Adrenal gland (tissue), 12 donors: Measurements from ENCODE around the gene PSMA8. TPM values are rescaled to one million over a fixed set of nuclear protein-coding genes. Genes with fewer than 3 reads are reported as not detected.
"Not testable (repeated sequence)": the region's sequence is repeated elsewhere in the genome, so short reads cannot be mapped to it uniquely, and the experiment has no call there.

Experiments used
- DNase-seq, 7 donors: peaks; one replicate each; pipeline ENCODE4 v3.0.0-alpha.2; 2019 to 2020
- H3K27ac ChIP-seq, 5 donors: fragments of 200-600 bp; sonication (generic) in 4 of 5; 1 replicate in 3 of 5; 2 replicates in 2 of 5; pipeline versions ENCODE4 v1.5.1 to v1.8.0; 2016 to 2020; ENCODE audit warnings: mild to moderate bottlenecking in 1 of 5
- H3K27me3 ChIP-seq: fragments of 200-600 bp; 2 replicates; pipeline ENCODE4 v1.8.0; 2021
- H3K36me3 ChIP-seq, 2 donors: fragments of 200-600 bp; replicated peaks in 1 of 2; 1 replicate in 1 of 2; 2 replicates in 1 of 2; pipeline versions ENCODE4 v1.5.1 to v1.8.0; 2018 to 2022
- H3K4me1 ChIP-seq, 2 donors: fragments of 200-600 bp; replicated peaks in 1 of 2; 1 replicate in 1 of 2; 2 replicates in 1 of 2; pipeline versions ENCODE4 v1.5.1 to v1.8.0; 2018 to 2021
- H3K4me3 ChIP-seq, 4 donors: fragments of 200-600 bp; sonication (generic) in 3 of 4; one replicate each; pipeline ENCODE4 v1.5.1; 2016 to 2018
- H3K9me3 ChIP-seq, 3 donors: fragments of 200-600 bp; sonication (generic) in 1 of 3; replicated peaks in 1 of 3; 1 replicate in 2 of 3; 2 replicates in 1 of 3; pipeline versions ENCODE4 v1.5.1 to v1.8.0; 2016 to 2021
- CTCF ChIP-seq, 6 experiments: fragments of 450-650 bp in 4 of 6; fragments of 200-600 bp in 2 of 6; sonication (generic) in 1 of 6; IDR thresholded peaks; 1 replicate in 5 of 6; 2 replicates in 1 of 6; pipeline versions ENCODE4 v1.5.1 to v1.8.0; 2016 to 2021; ENCODE audit warnings: antibody characterized with exemption in 6 of 6, mild to moderate bottlenecking in 2 of 6, moderate library complexity in 1 of 6
- POLR2A ChIP-seq, 2 donors: fragments of 450-650 bp; IDR thresholded peaks; one replicate each; pipeline ENCODE4 v1.6.1; 2017; ENCODE audit warnings: antibody characterized with exemption in 2 of 2, mild to moderate bottlenecking in 2 of 2, moderate library complexity in 1 of 2
- WGBS, 4 donors: extraction: QIAGEN DNeasy Blood & Tissue Kit in 2 of 4; methylation state at CpG; one replicate each; pipeline versions ENCODE4 v1.1.5 to v1.1.7; 2013 to 2017; 5-methylcytosine and 5-hydroxymethylcytosine counted together
- intact Hi-C, 2 donors: fragments of 100-400 bp; cut with DNase I; formaldehyde crosslinking; loops; one replicate each; pipeline versions ENCODE4 v1.14.1 to v1.15.0; 2022 to 2023
- polyA plus RNA-seq, 3 donors: library from polyadenylated mRNA; stranded (reverse); fragments of 200-250 nt in 2 of 3; fragments of 350-450 nt in 1 of 3; fragmentation: Illumina TruSeq in 1 of 3; extraction: RNeasy Lipid Tissue Mini Kit (QIAGEN cat#74804) in 1 of 3; gene quantifications; one replicate each; pipeline ENCODE4 v1.2.3, GENCODE V29; 2013 to 2014
- total RNA-seq, 9 donors: library from RNA; depleted of rRNA in 4 of 9; stranded (reverse); fragments of >200 nt in 4 of 9; fragments of 120-200 nt in 1 of 9; fragmentation: NEBNext Ultra II Directional in 1 of 9; extraction: Animal tissue kit (Norgen Biotek cat#: 25700) in 1 of 9; gene quantifications; one replicate each; pipeline versions ENCODE4 v1.1.0 to v1.2.4, GENCODE V29; 2013 to 2023
- donor health status: healthy with polysubstance abuse.
- donor health status: Bipolar disorder and iron deficiency.
- donor health status: DM: yes; HTN: yes; CAD: no.
- donor health status: DM: no; HTN: no; CAD: no.
- donor health status: DM: no; HTN: no; CAD: no.
- donor health status: DM: yes; HTN: yes; CAD: no.

PSMA8 gene
- total and polyA plus RNA-seq, 12 donors, result 0.07 to 0.36 (median 0.22) TPM; not detected in 7

GRCh38 chr18:26233208-26233607 is 99.5 kb downstream of the PSMA8 start:
- 80 to 85% (median 83%) methylated on average over 5 of the region's 5 CpGs for WGBS, 4 donors
- Histone ChIP-seq H3K4me3 (no peak overlapping the region), H3K36me3 (no peaks in the 10 kb centered on the region), H3K27ac (no peak overlapping the region), H3K27me3 (no peaks in the 10 kb centered on the region), H3K9me3 (no peaks in the 10 kb centered on the region), H3K4me1 (peaks cover 0 to 3% of the 10 kb centered on the region in 2 donors)
- no peak for DNase-seq
- intact Hi-C loops, result no loop called here
- TF ChIP-seq POLR2A (IDR thresholded peaks at IDR 0.05) (no peak), CTCF (IDR thresholded peaks at IDR 0.05) (no peak)

GRCh38 chr18:26237363-26237762 is 103.7 kb downstream of the PSMA8 start:
- H3K36me3 ChIP-seq, H3K4me1 ChIP-seq, H3K27ac ChIP-seq, H3K9me3 ChIP-seq, DNase-seq, H3K4me3 ChIP-seq, intact Hi-C loops, H3K27me3 ChIP-seq: not testable (repeated sequence)
- WGBS, 4 donors, result 84 to 96% (median 90%) methylated on average over 2 of the region's 2 CpGs

GRCh38 chr18:26238718-26239117 is 105.0 kb downstream of the PSMA8 start:
- H3K27ac ChIP-seq, H3K27me3 ChIP-seq, H3K9me3 ChIP-seq, H3K36me3 ChIP-seq, H3K4me1 ChIP-seq, DNase-seq, H3K4me3 ChIP-seq, intact Hi-C loops: not testable (repeated sequence)
- 91 to 97% (median 94%) methylated on average over 4 of the region's 4 CpGs for WGBS, 4 donors

GRCh38 chr18:26242392-26242791 is 108.7 kb downstream of the PSMA8 start:
- H3K4me1 ChIP-seq, DNase-seq, H3K27me3 ChIP-seq, H3K9me3 ChIP-seq, H3K27ac ChIP-seq, H3K36me3 ChIP-seq, intact Hi-C loops, H3K4me3 ChIP-seq: not testable (repeated sequence)
- WGBS, 4 donors, result 88 to 93% (median 89%) methylated on average over 3 to 4 of the region's 4 CpGs

Other genes starting within 250 kb of the PSMA8 start
- 100 to 1,000 TPM in 6 of 9 donors, 10 to 100 TPM in 3; 78.8 to 163 (median 117) TPM for gene SS18, start 43.3 kb upstream of the PSMA8 start, total RNA-seq
- 100 to 1,000 TPM in 1 of 3 donors, 10 to 100 TPM in 2; 34.3 to 110 (median 60.7) TPM for gene SS18, start 43.3 kb upstream of the PSMA8 start, polyA plus RNA-seq
- 10 to 100 TPM in 2 of 9 donors, 1 to 10 TPM in 7; 3.4 to 15.7 (median 6.4) TPM for gene TAF4B, start 92.6 kb downstream of the PSMA8 start, total RNA-seq
- 1 to 10 TPM; 2.2 to 5.7 (median 2.7) TPM for gene TAF4B, start 92.6 kb downstream of the PSMA8 start, polyA plus RNA-seq